ENCODE data around the gene WDR33.
A peak's percentile ranks its signal among the peaks of the same experiment; 100 is the strongest.

GRCh38 chr2:127695491-127696472 is 115.2 kb downstream of the WDR33 start:
- TF ChIP-seq, protein P1, sequence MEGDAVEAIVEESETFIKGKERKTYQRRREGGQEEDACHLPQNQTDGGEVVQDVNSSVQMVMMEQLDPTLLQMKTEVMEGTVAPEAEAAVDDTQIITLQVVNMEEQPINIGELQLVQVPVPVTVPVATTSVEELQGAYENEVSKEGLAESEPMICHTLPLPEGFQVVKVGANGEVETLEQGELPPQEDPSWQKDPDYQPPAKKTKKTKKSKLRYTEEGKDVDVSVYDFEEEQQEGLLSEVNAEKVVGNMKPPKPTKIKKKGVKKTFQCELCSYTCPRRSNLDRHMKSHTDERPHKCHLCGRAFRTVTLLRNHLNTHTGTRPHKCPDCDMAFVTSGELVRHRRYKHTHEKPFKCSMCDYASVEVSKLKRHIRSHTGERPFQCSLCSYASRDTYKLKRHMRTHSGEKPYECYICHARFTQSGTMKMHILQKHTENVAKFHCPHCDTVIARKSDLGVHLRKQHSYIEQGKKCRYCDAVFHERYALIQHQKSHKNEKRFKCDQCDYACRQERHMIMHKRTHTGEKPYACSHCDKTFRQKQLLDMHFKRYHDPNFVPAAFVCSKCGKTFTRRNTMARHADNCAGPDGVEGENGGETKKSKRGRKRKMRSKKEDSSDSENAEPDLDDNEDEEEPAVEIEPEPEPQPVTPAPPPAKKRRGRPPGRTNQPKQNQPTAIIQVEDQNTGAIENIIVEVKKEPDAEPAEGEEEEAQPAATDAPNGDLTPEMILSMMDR (IDR thresholded peaks at IDR 0.05): peak; percentile 15 to 49 (median 38)
- TF ChIP-seq POLR2A (IDR thresholded peaks at IDR 0.05) (no peak), POLR2AphosphoS5 (IDR thresholded peaks at IDR 0.05) (no peak)
